Chondrocyte (in vitro differentiated cells): ENCODE results near the gene QSER1. TPM values are rescaled to one million over a fixed set of nuclear protein-coding genes. Genes with fewer than 3 reads are reported as not detected.
A peak's percentile ranks its signal among the peaks of the same experiment; 100 is the strongest.
"Not testable (repeated sequence)": the region's sequence is repeated elsewhere in the genome, so short reads cannot be mapped to it uniquely, and the experiment has no call there.

Experiments used
- DNase-seq: peaks from one replicate; pipeline ENCODE4 v3.0.0; 2021; ENCODE audit warnings: mixed read lengths, low spot score
- H3K27ac Mint-ChIP-seq: one replicate; pipeline ENCODE4 v1.8.0; 2021; ENCODE audit warnings: mild to moderate bottlenecking, moderate library complexity, mixed read lengths; ENCODE audit not compliant: unreplicated experiment
- H3K27me3 Mint-ChIP-seq: 2 replicates; pipeline ENCODE4 v1.8.0; 2021; ENCODE audit warnings: low read depth, mixed read lengths
- H3K36me3 Mint-ChIP-seq: 2 replicates; pipeline ENCODE4 v1.8.0; 2021; ENCODE audit warnings: low read depth, mixed read lengths
- H3K4me1 Mint-ChIP-seq: 2 replicates; pipeline ENCODE4 v1.8.0; 2021; ENCODE audit warnings: low read depth, mild to moderate bottlenecking, mixed read lengths
- H3K4me3 Mint-ChIP-seq: one replicate; pipeline ENCODE4 v1.8.0; 2021; ENCODE audit warnings: mild to moderate bottlenecking, moderate library complexity, mixed read lengths; ENCODE audit not compliant: unreplicated experiment
- H3K9me3 Mint-ChIP-seq: 2 replicates; pipeline ENCODE4 v1.8.0; 2021; ENCODE audit warnings: low read depth, mixed read lengths
- total RNA-seq: library from RNA; stranded (reverse); gene quantifications from 3 replicates; pipeline ENCODE4 v1.2.1, GENCODE V29; 2021
- TF ChIP-seq, protein P1 (sequence below): fragments of 200-600 bp; sonication (generic); IDR thresholded peaks from 2 replicates; pipeline ENCODE4 v1.5.0; 2021; ENCODE audit warnings: antibody characterized with exemption, mild to moderate bottlenecking, moderate library complexity

Gene QSER1
- total RNA-seq, 1 donor from 2014 or later = 19.9 TPM

DNA sequence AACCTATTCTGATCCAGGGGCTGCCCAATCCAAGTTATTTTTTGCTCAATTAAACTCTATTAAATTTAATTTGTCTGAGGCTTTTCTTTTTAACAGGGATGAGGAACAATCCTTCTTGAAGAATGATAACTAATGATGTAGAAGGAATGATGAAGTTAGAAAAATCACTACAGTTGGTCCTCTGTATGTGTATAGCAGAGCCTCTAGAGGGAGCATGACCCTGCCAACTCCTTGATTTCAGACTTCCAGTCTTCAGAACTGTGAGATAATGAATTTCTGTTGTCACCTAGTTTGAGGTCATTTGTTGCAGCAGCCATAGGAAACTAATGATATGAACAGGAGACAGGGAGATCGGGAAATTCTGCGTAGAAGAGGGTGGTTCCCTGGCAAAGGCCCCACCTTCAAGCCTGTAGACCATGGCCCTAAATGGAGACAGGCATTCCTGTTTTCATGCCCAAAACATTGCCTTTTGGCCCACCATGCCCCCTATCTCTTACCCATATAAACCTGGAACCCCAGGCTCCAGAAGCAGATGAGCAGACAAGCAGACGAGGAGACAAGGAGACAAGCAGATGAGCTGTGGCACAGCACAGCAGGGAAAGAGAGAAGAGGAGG is 7.7 kb upstream of the QSER1 start:
- Mint-ChIP-seq H3K36me3 (no peaks in the 10 kb centered on the region), H3K9me3 (no peaks in the 10 kb centered on the region), H3K27me3 (peaks cover 10% of the 10 kb centered on the region), H3K4me3 (no peak overlapping the region), H3K4me1 (peaks cover 8% of the 10 kb centered on the region), H3K27ac (no peak overlapping the region)
- TF ChIP-seq, protein P1, sequence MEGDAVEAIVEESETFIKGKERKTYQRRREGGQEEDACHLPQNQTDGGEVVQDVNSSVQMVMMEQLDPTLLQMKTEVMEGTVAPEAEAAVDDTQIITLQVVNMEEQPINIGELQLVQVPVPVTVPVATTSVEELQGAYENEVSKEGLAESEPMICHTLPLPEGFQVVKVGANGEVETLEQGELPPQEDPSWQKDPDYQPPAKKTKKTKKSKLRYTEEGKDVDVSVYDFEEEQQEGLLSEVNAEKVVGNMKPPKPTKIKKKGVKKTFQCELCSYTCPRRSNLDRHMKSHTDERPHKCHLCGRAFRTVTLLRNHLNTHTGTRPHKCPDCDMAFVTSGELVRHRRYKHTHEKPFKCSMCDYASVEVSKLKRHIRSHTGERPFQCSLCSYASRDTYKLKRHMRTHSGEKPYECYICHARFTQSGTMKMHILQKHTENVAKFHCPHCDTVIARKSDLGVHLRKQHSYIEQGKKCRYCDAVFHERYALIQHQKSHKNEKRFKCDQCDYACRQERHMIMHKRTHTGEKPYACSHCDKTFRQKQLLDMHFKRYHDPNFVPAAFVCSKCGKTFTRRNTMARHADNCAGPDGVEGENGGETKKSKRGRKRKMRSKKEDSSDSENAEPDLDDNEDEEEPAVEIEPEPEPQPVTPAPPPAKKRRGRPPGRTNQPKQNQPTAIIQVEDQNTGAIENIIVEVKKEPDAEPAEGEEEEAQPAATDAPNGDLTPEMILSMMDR = peak; percentile 73
- no peak for DNase-seq

DNA sequence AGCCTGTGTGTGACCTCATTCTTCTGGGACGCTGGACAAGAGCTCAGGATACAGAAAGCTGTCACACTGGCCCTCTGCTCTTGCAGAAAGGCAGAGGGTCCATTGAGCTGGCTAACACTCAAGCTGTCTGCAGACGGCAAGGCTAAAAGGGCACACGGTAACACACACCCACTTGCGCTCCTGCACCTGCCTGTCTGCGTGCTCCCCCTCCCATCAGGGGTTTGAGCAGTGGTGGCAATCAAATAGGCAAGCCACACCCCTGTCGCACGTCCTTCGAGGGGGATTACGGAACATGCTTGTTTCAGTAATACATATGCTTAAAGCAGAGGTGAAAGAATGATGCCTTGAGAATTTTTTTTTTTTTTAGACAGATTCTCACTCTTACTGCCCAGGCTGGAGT is 7.1 kb upstream of the QSER1 start:
- Mint-ChIP-seq H3K27ac (no peak overlapping the region), H3K27me3 (peaks cover 10% of the 10 kb centered on the region), H3K4me1 (peaks cover 8% of the 10 kb centered on the region), H3K9me3 (no peaks in the 10 kb centered on the region), H3K4me3 (no peak overlapping the region), H3K36me3 (no peaks in the 10 kb centered on the region)
- TF ChIP-seq, protein P1 = no peak
- no peak for DNase-seq

DNA sequence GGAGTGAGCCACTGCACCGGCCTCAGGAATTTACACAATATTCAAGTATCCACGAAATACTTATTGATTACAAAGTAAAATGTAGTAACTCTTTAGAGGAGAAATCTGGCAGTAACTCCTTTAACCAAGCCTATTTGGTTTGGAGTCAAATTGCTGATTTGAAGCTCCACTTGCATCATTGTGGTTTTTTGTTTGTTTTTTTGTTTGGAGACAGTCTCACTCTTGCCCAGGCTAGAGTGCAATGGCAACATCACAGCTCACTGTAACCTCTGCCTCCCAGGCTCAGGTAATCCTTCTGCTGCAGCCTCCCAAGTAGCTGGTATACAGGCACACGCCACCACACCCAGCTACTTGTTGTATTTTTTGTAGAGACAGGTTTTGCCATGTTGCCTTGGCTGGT is 6.4 kb upstream of the QSER1 start:
- no peak overlapping the region for H3K27ac Mint-ChIP-seq
- TF ChIP-seq, protein P1 = no peak
- no peak for DNase-seq
- H3K4me1 Mint-ChIP-seq = peaks cover 9% of the 10 kb centered on the region
- H3K27me3 Mint-ChIP-seq = peaks cover 6% of the 10 kb centered on the region
- no peaks in the 10 kb centered on the region for H3K36me3 Mint-ChIP-seq
- H3K4me3 Mint-ChIP-seq = no peak overlapping the region
- H3K9me3 Mint-ChIP-seq = no peaks in the 10 kb centered on the region

DNA sequence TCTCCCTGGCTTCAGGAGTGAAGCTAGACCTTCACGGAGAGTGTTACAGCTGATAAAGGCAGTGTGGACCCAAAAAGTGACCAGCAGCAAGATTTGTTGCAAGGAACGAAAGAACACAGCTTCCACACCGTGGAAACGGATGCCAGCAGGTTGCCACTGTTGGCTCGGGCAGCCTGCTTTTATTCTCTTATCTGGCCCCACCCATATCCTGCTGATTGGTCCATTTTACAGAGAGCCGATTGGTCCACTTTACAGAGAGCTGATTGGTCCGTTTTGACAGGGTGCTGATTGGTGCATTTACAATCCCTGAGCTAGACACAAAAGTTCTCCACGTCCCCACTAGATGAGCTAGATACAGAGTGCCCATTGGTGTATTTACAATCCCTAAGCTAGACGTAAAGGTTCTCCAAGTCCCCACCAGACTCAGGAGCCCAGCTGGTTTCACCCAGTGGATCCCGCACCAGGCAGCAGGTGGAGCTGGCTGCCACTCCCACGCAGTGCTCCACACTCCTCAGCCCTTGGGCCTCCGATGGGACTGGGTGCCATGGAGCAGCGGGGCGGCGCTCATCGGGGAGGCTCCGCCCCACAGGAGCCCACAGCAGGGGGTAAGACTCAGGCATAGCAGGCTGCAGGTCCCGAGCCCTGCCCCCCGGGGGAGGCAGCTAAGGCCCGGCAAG is 4.8 kb upstream of the QSER1 start:
- not testable (repeated sequence) for H3K4me3 Mint-ChIP-seq, H3K36me3 Mint-ChIP-seq, DNase-seq

DNA sequence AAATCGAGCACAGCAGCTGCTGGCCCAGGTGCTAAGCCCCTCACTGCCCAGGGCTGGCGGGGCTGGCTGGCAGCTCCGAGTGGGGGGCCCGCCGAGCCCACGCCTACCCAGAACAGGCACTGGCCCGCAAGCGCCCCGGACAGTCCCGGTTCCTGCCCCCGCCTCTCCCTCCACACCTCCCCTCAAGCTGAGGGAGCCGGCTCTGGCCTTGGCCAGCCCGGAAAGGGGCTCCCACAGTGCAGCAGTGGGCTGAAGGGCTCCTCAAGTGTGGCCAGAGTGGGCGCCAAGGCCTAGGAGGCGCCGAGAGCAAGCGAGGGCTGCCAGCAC is 4.3 kb upstream of the QSER1 start:
- not testable (repeated sequence) for DNase-seq, H3K27ac Mint-ChIP-seq, H3K9me3 Mint-ChIP-seq, H3K4me3 Mint-ChIP-seq, H3K27me3 Mint-ChIP-seq, H3K36me3 Mint-ChIP-seq
- peaks cover 19% of the 10 kb centered on the region for H3K4me1 Mint-ChIP-seq

More for the DNA sequence above, 4.8 kb upstream of the QSER1 start:
- H3K27me3 Mint-ChIP-seq, H3K9me3 Mint-ChIP-seq, H3K27ac Mint-ChIP-seq: not testable (repeated sequence)
- H3K4me1 Mint-ChIP-seq = peaks cover 19% of the 10 kb centered on the region

DNA sequence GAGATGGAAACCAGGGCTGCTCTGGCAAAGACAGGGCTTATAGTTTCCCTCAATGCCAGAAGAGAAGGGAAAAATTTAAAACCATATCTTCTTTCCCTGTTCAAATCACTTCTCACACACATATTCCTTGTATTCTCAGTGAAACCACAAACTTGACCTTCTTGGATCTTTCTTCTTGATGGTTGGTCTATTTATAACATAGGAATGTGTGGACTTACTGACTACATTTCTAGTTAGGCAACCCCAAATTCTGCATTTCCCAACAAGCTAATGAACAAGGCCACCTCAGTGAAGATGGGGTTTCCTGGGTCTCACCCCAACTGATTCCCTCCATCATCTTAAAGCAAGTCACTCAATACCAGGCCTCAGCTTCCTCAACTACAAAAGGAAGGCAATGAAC is 3.8 kb upstream of the QSER1 start:
- Mint-ChIP-seq H3K4me1 (peaks cover 19% of the 10 kb centered on the region), H3K27me3 (no peaks in the 10 kb centered on the region), H3K4me3 (no peak overlapping the region), H3K9me3 (no peaks in the 10 kb centered on the region), H3K27ac (no peak overlapping the region), H3K36me3 (no peaks in the 10 kb centered on the region)
- TF ChIP-seq, protein P1 = no peak
- no peak for DNase-seq
